Mononuclear cell (primary cell): ENCODE data around the gene RPAP2. TPM values are rescaled to one million over a fixed set of nuclear protein-coding genes. Genes with fewer than 3 reads are reported as not detected.
"Not testable (repeated sequence)": the region's sequence is repeated elsewhere in the genome, so short reads cannot be mapped to it uniquely, and the experiment has no call there.

ENCODE experiments used
- H3K27me3 ChIP-seq: 2 replicates; pipeline ENCODE4 v1.6.0; 2011; ENCODE audit warnings: low read length, control low read depth; ENCODE audit not compliant: insufficient read depth
- H3K4me1 ChIP-seq: 2 replicates; pipeline ENCODE4 v1.5.1; 2011; ENCODE audit warnings: mild to moderate bottlenecking, low read length, control low read depth; ENCODE audit not compliant: insufficient read depth
- H3K4me3 ChIP-seq: 2 replicates; pipeline ENCODE4 v1.5.1; 2011; ENCODE audit warnings: mild to moderate bottlenecking, low read length, moderate library complexity
- H3K9me3 ChIP-seq: 2 replicates; pipeline ENCODE4 v1.5.1; 2011; ENCODE audit warnings: low read depth, mild to moderate bottlenecking, control low read depth, low read length
- total RNA-seq: library from RNA; depleted of rRNA; stranded (reverse); fragments of >200 nt; gene quantifications from one replicate; pipeline ENCODE4 v1.2.3, GENCODE V29; 2012

RPAP2 gene
- total RNA-seq, 1 donor, result 19.2 TPM

- Histone ChIP-seq H3K4me1 (no peaks in the 10 kb centered on the region), H3K9me3 (no peaks in the 10 kb centered on the region), H3K4me3 (no peak overlapping the region), H3K27me3 (no peaks in the 10 kb centered on the region)
Measured at GRCh38 chr1:92346866-92347640, 48.2 kb downstream of the RPAP2 start.

GRCh38 chr1:92352856-92353255 is 54.0 kb downstream of the RPAP2 start:
- no peak overlapping the region for H3K4me3 ChIP-seq
- H3K4me1 ChIP-seq, result no peaks in the 10 kb centered on the region
- H3K27me3 ChIP-seq, result no peaks in the 10 kb centered on the region
- no peaks in the 10 kb centered on the region for H3K9me3 ChIP-seq

- no peak overlapping the region for H3K4me3 ChIP-seq
Measured at GRCh38 chr1:92354259-92354658, 55.4 kb downstream of the RPAP2 start.

GRCh38 chr1:92356956-92357355 is 58.1 kb downstream of the RPAP2 start:
- Histone ChIP-seq H3K9me3 (no peaks in the 10 kb centered on the region), H3K4me1 (no peaks in the 10 kb centered on the region), H3K4me3 (no peak overlapping the region), H3K27me3 (no peaks in the 10 kb centered on the region)

More at GRCh38 chr1:92354259-92354658, 55.4 kb downstream of the RPAP2 start:
- H3K4me1 ChIP-seq, result no peaks in the 10 kb centered on the region
- H3K27me3 ChIP-seq, result no peaks in the 10 kb centered on the region
- H3K9me3 ChIP-seq, result no peaks in the 10 kb centered on the region

- H3K9me3 ChIP-seq, H3K4me3 ChIP-seq, H3K4me1 ChIP-seq, H3K27me3 ChIP-seq: not testable (repeated sequence)
Measured at GRCh38 chr1:92359382-92359781, 60.5 kb downstream of the RPAP2 start.

- Histone ChIP-seq H3K4me1 (no peaks in the 10 kb centered on the region), H3K4me3 (no peak overlapping the region), H3K27me3 (no peaks in the 10 kb centered on the region), H3K9me3 (no peaks in the 10 kb centered on the region)
Measured at GRCh38 chr1:92359986-92360385, 61.1 kb downstream of the RPAP2 start.

GRCh38 chr1:92362970-92363369 is 64.1 kb downstream of the RPAP2 start:
- Histone ChIP-seq H3K4me3 (no peak overlapping the region), H3K27me3 (no peaks in the 10 kb centered on the region), H3K4me1 (peaks cover 7% of the 10 kb centered on the region), H3K9me3 (no peaks in the 10 kb centered on the region)

GRCh38 chr1:92363401-92363800 is 64.5 kb downstream of the RPAP2 start:
- Histone ChIP-seq H3K9me3 (no peaks in the 10 kb centered on the region), H3K4me1 (peaks cover 7% of the 10 kb centered on the region), H3K27me3 (no peaks in the 10 kb centered on the region), H3K4me3 (no peak overlapping the region)

GRCh38 chr1:92365378-92366039 is 66.7 kb downstream of the RPAP2 start:
- Histone ChIP-seq H3K9me3 (no peaks in the 10 kb centered on the region), H3K4me1 (peaks cover 7% of the 10 kb centered on the region), H3K27me3 (no peaks in the 10 kb centered on the region), H3K4me3 (no peak overlapping the region)

- no peak overlapping the region for H3K4me3 ChIP-seq
- H3K9me3 ChIP-seq, result no peaks in the 10 kb centered on the region
- H3K27me3 ChIP-seq, result no peaks in the 10 kb centered on the region
- H3K4me1 ChIP-seq, result peaks cover 7% of the 10 kb centered on the region
Measured at GRCh38 chr1:92366040-92366395, 67.2 kb downstream of the RPAP2 start.

- Histone ChIP-seq H3K4me1 (peaks cover 7% of the 10 kb centered on the region), H3K27me3 (no peaks in the 10 kb centered on the region), H3K9me3 (no peaks in the 10 kb centered on the region), H3K4me3 (no peak overlapping the region)
Measured at GRCh38 chr1:92367496-92367895, 68.6 kb downstream of the RPAP2 start.

GRCh38 chr1:92372164-92372563 is 73.3 kb downstream of the RPAP2 start:
- peaks cover 7% of the 10 kb centered on the region for H3K4me1 ChIP-seq
- H3K27me3 ChIP-seq, result no peaks in the 10 kb centered on the region
- no peak overlapping the region for H3K4me3 ChIP-seq
- no peaks in the 10 kb centered on the region for H3K9me3 ChIP-seq

- no peaks in the 10 kb centered on the region for H3K27me3 ChIP-seq
- no peak overlapping the region for H3K4me3 ChIP-seq
- no peaks in the 10 kb centered on the region for H3K9me3 ChIP-seq
- no peaks in the 10 kb centered on the region for H3K4me1 ChIP-seq
Measured at GRCh38 chr1:92374223-92374622, 75.4 kb downstream of the RPAP2 start.

- H3K4me3 ChIP-seq, result no peak overlapping the region
- H3K27me3 ChIP-seq, result no peaks in the 10 kb centered on the region
- no peaks in the 10 kb centered on the region for H3K9me3 ChIP-seq
- H3K4me1 ChIP-seq, result no peaks in the 10 kb centered on the region
Measured at GRCh38 chr1:92376345-92376744, 77.5 kb downstream of the RPAP2 start.

- H3K9me3 ChIP-seq, H3K4me1 ChIP-seq, H3K27me3 ChIP-seq, H3K4me3 ChIP-seq: not testable (repeated sequence)
Measured at GRCh38 chr1:92377991-92378390, 79.1 kb downstream of the RPAP2 start.

- Histone ChIP-seq H3K4me3 (no peak overlapping the region), H3K9me3 (no peaks in the 10 kb centered on the region), H3K27me3 (no peaks in the 10 kb centered on the region), H3K4me1 (no peaks in the 10 kb centered on the region)
Measured at GRCh38 chr1:92380867-92381266, 82.0 kb downstream of the RPAP2 start.
